ENCODE results near the gene TRIM50. TPM values are rescaled to one million over a fixed set of nuclear protein-coding genes. Genes with fewer than 3 reads are reported as not detected.
"Not testable (repeated sequence)": the region's sequence is repeated elsewhere in the genome, so short reads cannot be mapped to it uniquely, and the experiment has no call there.

TRIM50 gene
- polyA plus RNA-seq, 10 donors: 0.19 to 0.87 (median 0.42) TPM

DNA sequence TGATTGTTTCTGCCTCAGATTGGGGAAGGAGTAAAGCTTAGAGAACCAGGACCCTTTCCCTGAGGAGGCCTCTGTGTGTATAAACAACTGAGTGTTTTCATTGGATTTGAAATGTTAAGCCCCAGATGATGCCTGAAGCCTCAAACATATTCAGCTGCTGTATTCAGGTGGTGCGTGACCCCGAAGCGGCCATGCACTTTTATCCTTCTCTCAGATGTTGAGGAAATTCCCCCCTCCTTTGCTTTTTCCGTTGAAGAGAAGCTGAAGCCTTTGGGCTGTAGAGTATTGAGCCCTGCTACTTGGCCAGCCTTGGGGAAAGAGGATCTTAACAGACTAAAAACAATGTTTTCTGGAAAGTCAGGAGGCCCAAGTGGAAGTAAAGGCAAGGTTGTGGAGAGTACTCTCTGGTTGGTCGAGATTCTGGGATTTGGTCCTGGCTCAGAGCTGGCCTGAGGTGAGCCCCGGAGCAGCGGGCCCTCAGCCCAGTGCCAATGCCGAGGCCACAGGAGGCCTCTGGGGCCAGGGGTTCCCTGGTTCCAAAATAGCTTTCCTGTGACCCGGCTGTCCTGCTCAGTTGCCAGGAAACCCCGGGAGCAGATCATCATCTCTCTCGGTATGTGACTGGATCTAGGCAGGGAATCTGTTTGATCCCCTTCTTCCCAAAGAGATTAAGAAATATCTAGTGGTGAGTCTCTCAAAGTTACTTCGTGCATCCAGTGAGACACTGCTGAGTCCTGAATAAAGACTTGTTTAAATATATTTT is 22.6 kb upstream of the TRIM50 start:
- peak; percentile 24 to 65 (median 34) for DNase-seq

DNA sequence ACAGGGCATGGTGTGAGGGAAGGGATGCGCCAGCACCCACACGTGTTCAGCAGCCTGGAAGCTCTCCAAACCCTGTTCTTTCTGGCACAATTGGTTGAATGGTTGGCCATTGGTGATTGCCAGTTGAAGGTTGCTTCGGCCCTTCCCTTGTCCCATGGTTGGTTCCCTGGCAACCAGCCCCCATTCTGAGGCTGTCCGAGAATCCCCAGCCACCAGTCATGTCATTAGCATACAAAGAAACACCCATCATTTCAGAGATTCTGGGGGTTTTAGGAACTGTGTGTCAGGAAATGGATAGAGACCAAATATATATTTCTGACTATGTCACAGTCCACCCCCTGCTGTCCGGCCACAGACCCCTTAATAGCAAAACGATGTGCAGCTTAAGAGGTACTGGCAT is 21.9 kb upstream of the TRIM50 start:
- no peak for DNase-seq

DNA sequence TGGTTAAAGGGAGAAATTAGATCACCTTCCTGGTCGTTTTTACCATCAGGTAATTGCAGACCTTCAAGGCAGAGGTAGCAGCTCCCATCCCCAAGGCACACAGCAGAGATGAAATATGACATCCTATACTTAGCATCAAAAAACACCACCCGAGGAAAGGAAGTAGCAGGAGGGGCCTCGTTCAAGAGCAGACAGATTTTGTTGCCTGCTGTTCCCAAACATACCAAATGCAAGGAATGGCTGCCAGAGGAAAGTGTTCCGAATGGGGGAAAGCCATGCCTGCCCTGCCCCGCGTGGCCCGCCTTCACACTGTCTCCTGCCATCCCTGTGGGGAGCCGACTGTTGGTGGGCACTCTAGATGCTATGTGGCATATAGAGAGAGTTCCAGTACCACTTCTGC is 18.1 kb upstream of the TRIM50 start:
- DNase-seq: no peak

DNA sequence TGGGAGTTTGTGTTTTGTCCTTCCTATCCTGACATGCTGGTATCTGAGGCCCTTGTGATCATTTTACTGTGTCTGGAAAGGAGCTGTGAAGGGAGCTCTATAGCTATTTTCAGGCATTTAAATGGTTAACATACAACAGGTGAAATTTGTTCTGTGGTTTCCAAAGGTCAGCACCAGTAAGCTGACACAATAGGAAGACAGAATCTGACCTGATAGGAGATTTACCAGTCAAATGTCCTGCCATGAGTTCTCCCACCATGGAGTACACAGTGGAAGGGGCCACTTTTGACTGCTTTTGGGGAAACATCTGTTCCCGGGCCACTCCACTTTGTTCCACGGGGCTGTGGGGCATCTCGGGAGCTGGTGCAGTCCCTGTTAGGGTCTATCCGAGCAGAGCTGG is 17.7 kb upstream of the TRIM50 start:
- DNase-seq: no peak

DNA sequence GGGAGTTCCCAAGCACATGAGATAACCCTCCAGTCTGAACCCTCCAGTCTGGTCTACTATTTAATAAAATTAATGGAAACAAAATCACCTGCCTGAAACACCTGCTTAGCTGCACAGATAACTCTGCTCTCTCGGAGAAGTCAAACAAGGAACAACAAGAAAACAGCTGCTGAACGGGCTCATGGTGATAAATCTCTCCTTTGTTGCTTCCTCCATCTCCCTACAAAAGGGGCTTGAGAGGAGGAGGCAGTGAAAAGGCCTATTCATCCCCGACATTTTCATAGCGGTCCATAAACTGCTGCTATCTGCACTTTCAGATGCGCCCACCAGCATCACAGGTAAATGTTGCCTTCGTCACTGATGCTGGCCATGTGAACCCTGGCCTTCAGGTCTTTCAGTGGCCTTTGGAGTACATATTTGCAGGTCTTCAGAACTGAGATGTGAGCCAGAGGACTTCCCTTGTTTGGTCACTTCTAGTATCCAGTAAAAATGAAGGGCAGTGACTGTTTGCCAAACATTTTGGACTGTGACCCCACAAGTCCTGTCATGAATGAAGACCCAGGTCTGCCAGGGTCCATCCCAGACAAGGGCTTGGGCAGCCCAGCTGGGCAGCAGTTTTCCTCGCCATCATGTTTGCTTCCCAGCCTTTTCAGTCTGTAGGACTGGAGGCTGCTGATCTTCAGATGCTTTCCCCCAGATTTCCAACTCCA is 15.9 kb upstream of the TRIM50 start:
- no peak for DNase-seq

DNA sequence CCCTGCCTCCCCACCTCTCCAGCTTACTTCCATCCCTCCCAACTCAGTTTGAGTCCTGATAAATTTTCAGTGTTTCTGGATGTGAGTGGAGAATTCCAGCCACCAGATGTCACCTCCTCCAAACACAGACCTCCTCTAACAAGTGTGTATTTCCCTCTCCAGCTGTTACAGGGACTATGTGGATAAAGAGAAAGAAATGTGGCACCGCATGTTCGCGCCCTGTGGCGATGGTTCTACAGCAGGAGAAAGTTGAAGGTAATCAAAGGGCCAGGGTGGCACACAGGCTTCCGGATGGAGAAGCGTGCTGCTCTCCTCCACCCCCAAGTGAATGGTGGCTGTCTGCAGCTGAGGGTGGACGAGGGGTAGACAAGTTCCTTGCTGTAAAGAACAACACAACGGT is 14.8 kb upstream of the TRIM50 start:
- peak in 2 of 3 donors; percentile 64 to 83 for DNase-seq

DNA sequence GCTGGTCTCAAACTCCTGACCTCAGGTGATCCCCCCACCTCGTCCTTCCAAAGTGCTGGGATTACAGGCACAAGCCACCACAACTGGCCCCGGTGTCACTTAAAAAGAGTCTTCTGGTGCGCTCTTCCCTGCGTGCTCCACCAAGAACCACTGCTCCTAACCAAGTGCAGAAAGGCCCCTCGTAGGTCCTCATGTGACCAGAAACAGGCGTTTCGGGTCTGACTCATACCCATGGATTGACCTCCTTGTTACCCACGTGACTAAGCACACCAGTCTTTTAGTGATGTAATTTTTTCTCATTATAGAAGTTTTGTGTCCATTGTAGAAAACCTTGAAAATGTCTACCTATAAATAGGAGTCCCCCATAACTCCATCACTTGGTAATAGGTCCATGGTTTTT is 14.0 kb upstream of the TRIM50 start:
- DNase-seq: no peak

DNA sequence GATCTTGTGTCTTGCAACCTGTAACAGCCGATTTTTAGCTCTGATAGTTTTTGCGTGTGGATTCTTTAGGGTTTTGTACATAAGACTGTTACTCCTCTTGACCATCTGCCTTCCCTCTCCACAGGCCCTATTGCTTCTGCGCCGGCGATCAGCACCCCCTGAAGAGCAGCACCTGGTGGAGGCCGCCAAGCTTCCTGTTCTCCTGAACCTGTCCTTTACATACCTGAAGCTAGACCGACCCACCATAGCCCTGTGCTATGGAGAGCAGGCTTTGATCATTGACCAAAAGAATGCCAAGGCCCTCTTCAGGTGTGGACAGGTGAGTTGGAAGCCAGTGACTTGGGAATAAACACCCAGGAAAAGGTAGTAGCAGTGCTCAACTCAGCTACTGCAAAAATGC is 12.6 kb upstream of the TRIM50 start:
- no peak for DNase-seq

DNA sequence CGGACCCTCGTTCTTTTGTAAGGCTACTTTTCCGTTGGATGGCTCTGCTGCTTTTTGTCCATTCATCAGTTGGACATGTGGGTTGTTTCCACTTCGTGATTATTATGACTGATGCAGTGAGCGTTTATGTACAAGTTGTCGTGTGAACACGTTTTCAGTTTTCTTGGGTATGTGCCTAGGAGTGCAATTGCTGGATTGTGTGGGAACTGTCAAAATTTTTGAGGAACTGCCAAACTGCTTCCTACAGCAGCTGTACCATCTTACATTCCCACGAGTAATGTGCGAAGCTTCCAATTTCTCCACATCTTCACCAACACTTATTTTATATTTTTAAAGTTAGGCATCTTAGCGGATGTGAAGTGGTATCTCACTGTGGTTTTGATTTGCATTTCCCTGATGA is 10.4 kb upstream of the TRIM50 start:
- no peak for DNase-seq

DNA sequence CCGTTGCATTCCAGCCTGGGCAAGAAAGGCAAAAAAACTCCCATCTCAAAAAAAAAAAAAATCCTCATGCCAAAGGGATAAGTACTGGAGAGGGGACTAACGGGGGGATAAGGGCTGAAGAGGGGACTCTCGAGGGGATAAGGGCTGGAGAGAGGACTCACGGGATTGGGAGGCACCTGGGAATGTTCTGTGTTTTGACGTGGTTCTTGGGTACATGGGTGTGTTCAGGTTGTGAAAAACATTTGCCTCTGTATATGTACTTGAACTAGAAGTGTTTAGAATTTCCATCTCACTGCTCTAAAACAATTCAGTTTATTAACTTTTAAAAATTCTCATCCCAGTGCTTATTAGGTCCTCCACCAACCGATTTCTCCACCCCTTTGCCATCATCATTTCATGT is 4.6 kb upstream of the TRIM50 start:
- no peak for DNase-seq

DNA sequence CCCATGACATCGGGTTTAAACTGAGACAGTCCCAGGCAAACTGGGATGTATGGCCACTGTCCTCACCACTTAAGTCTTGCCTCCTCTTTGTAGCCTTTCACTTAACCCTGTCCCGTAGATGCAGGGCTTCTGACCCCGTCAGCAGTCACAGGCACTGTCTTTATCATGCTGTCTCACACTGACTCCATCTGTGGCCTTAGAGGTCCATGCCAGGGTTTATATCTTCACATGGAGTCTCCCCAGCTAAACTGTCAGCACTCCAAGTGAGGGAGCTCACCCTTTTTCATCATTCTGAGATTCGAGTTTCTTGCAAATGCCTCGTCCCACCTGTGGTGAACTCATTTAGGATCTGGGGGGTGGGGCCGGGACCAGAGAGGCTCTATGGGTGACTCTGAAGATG is 2.9 kb upstream of the TRIM50 start:
- no peak for DNase-seq

DNA sequence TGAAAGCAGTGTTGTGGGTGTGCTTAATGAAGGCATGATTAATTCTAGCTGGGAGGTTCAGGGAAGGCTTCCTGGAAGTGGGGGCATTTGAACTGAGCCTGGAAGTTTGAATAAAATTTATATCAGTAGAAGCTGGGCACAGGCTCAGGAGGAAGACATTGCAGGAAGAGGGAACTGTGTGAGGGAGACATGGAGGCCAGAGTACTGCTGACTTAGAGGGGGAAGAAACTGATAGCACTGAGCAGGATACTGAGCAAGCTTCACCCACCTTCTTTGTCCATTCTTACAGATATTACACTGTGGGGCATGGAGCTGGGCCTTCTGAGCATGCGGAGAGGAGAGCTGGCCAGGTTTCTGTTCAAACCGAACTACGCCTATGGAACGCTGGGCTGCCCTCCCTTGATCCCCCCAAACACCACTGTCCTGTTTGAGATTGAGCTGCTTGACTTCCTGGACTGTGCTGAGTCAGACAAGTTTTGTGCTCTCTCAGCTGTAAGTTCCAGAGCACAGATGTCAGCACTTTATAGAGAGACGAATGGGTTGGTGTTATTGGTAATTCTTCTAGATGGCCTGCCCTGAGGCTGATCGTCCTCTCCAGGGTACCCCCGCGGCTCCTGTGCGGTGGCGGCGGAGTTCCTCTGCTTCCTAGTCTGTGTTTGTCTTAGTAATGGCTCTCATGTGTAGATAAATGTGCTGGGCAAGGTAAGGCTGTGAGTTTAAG is 2.1 kb upstream of the TRIM50 start:
- peak in 1 of 3 donors; percentile 37 for DNase-seq

DNA sequence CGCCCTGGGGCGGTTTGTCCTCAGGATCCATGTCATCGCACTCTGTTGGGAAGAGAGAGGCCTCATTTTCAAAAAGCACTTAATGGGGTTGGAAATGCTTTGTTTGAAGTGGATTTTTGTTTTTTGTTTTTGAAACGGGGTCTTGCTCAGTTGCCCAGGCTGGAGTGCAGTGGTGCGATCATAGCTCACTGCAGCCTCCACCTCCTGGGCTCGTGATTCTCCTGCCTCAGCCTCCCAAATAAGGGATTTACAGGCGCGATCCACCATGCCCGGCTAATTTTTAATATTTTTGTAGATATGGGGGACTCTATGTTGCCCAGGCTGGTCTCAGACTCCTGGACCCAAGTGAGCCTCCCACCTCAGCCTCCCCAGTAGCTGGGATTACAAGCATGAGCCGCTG is 814 bp upstream of the TRIM50 start:
- no peak for DNase-seq

DNA sequence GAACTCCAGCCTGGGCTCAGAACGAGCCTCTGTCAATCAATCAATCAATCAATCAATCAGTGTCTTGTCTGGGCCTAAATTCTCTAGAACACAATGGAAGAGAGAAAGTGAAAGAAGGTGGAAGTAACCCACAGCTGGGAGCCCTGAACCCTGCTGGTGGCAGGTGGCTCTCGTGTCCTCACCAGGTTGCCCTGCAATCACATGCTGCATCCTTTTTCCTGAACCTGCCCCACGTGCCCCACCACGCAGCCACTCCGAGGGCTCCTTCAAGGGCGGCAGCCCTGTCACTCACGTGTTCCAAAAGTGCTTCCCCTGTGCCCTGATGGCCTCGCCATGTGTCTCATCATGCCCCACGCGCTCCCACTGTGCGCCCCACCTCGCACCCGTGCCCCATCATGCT is 433 bp downstream of the TRIM50 start:
- not testable (repeated sequence) for DNase-seq

DNA sequence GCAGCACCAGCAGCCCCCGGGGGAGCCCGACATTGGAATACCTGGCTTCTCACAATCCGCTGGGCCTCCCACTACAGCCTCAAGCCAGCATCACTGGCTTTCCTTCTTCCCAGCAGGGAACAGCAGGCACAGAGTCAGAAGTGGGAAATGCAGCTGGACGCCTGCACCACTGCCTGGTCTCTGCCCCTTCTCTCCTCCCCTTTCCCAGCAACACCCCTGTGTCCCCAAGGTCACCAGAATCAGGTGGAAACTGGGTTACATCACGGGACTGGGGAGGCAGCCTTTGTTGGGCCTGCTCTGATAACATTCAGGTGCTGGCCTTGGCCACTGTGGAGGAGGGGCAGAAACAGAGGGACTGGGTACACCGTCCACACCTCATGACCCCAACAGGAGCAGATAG is 2.5 kb downstream of the TRIM50 start:
- not testable (repeated sequence) for DNase-seq

DNA sequence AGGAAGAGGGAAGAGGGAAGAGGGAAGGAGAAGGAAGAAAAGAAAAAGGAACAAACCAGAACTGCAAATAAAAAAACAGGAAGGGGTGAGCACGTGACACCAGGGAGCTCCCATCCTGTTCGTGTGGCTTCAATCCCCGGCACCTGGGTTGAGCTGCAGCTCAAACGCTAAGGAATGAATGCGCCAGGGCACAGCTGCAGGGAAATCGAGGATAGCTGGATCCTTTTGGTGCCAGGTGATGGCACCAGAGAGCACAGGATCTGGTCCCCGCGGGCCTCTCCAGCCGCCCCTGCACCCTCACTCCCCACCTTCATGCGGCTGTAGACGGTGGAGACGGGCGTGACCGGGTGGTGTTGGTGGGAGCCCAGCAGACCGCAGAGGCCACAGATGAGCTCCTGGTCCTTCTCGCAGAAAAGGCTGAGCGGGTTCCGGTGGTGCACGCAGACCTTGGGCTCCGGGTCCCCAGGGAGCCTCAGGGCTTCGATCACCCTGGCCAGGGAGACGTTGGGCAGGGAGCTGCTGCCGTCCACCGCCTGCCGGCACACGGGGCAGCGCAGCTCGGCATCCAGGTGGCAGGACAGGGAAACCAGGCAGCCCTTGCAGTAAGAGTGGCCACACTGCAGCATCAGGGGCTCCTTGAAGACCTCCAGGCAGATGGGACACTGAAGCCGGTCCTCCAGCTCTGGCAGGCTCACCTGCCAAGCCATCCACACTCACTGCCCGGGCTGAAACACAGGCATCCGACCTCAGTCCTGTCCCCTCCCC is 3.6 kb downstream of the TRIM50 start:
- DNase-seq: peak in 2 of 3 donors; percentile 31 to 54

DNA sequence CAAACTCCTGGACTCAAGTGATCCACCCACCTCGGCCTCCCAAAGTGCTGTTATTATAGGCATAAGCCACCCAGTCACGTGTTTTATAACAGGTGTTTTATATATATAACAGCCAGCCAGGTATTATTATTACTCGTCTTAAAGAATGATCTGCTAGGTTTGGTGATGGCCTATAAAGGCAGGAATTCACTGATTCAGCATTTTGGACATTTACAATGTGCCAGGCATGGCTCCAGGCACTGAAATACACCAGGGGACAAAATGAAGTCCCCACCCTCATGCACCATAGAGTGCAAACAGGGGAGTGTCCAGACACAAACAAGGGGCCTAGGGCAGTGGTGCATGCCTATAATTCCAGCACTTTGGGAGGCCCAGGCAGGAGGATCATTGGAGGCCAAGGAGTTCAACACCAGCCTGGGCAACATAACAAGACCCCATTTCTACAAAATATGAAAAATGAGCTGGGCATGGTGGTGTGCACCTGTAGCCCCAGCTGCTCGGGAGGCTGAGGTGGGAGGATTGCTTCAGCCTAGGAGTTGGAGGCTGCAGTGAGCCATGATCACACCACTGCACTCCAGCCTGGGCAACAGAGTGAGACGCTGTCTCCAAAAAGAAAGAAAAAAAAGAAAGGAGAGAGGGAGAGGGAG is 4.3 kb downstream of the TRIM50 start:
- DNase-seq: not testable (repeated sequence)

DNA sequence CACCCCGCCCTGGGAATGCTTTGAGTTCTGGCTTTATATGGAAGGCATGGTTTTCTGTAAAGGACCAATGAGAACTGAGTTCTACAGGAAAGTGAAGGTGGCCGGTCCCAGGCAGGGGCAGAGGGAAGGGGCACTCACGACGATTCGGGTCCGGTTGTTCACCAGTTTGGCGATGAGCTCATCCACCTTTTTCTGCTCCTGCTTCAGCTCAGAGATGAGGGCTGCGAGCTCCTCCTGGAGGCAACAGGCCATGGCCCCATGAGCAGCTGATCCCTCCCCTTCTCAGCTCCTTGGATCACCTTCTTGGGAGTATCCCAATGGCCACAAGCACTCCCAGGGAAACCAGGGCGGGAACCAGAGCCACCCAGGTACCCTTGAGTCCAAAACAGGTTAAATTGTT is 7.9 kb downstream of the TRIM50 start:
- not testable (repeated sequence) for DNase-seq

DNA sequence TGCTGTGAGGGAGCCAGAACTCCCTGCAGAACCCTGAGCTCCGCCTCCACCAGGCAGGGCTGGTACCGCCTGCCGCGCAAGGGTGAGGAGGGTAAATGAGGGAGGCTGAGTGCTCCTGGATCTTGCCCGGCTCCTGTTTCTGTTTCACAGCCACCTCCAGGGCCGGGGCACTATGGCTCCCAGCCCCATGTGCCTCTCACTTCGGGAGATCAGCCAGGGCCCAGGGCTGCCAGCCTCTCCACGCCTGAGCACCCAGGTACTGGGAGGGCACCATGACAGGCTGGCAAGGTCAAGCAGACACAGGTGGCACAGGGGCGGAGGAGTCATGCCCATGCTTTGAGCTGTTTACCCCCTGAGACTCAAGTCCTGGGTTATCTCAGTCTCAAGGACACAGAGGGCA is 8.3 kb downstream of the TRIM50 start:
- not testable (repeated sequence) for DNase-seq

DNA sequence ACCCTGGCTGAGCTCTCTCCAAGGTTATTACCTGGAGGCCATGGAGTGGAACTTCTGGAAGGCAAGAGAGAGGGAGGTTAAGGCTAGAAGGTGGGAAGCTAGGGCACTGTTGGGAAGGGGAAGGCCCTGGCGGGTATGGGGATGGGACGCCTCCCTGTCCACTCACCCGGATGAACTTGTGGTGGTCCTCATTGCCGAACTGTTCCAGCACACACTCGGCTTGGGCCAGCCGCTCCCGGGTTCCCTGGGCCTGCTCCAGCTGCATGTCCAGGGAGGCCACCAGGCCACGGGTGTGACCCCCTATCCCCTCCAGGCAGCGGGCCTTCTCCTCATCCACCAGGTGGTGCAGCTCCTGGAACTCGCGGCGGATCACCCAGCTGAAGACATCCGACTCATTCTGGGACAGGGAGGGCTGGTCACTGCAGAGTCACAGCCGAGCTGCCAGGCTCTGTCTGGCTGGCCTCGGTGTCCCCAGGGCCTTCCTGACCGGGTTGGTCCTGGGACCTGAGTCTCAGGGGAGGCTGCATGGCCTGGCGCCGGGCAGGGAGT is 9.2 kb downstream of the TRIM50 start:
- DNase-seq: not testable (repeated sequence)

DNA sequence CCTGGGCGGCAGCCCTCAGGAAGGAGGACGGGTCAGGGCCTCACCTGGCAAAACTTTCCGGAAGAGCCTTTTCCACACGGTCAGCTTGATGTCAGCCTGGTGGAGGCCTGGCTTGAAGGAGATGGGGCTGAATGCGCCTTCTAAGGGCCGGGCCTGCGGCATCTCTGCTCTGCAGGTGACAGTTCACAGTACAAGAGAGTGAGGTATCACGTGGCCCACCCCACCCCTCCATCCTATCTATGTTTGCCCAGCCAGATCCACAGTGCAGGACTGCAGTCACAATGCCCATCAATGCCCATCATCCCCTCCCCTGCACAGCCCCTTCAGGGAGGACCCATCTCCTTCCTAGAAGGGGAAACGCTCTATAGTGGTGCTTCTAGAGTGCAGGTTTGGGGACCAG is 11.4 kb downstream of the TRIM50 start:
- DNase-seq: no peak
